GM18951 (cell line): ENCODE data around the gene ZNF518A.
A peak's percentile ranks its signal among the peaks of the same experiment; 100 is the strongest.

Experiments used
- POLR2A ChIP-seq: IDR thresholded peaks from 4 replicates; pipeline ENCODE4 v1.6.1; 2011; ENCODE audit warnings: mild to moderate bottlenecking; ENCODE audit not compliant: insufficient read length, insufficient read depth; ENCODE audit errors: extremely low read depth
- in situ Hi-C: fragments of 300-500 bp; cut with MboI; formaldehyde crosslinking; loops from one replicate; pipeline ENCODE4 v1.12.0; 2022; ENCODE audit warnings: low sequenced_read_pairs, mixed read lengths, inconsistent platforms; ENCODE audit not compliant: unreplicated experiment

The ZNF518A gene, protein sequence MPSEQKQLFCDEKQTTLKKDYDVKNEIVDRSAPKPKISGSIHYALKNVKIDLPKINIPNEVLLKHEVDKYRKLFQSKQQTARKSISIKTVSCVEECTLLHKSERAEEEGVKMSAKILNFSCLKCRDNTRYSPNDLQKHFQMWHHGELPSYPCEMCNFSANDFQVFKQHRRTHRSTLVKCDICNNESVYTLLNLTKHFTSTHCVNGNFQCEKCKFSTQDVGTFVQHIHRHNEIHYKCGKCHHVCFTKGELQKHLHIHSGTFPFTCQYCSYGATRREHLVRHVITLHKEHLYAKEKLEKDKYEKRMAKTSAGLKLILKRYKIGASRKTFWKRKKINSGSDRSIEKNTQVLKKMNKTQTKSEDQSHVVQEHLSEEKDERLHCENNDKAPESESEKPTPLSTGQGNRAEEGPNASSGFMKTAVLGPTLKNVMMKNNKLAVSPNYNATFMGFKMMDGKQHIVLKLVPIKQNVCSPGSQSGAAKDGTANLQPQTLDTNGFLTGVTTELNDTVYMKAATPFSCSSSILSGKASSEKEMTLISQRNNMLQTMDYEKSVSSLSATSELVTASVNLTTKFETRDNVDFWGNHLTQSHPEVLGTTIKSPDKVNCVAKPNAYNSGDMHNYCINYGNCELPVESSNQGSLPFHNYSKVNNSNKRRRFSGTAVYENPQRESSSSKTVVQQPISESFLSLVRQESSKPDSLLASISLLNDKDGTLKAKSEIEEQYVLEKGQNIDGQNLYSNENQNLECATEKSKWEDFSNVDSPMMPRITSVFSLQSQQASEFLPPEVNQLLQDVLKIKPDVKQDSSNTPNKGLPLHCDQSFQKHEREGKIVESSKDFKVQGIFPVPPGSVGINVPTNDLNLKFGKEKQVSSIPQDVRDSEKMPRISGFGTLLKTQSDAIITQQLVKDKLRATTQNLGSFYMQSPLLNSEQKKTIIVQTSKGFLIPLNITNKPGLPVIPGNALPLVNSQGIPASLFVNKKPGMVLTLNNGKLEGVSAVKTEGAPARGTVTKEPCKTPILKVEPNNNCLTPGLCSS (N-terminal part only)

DNA sequence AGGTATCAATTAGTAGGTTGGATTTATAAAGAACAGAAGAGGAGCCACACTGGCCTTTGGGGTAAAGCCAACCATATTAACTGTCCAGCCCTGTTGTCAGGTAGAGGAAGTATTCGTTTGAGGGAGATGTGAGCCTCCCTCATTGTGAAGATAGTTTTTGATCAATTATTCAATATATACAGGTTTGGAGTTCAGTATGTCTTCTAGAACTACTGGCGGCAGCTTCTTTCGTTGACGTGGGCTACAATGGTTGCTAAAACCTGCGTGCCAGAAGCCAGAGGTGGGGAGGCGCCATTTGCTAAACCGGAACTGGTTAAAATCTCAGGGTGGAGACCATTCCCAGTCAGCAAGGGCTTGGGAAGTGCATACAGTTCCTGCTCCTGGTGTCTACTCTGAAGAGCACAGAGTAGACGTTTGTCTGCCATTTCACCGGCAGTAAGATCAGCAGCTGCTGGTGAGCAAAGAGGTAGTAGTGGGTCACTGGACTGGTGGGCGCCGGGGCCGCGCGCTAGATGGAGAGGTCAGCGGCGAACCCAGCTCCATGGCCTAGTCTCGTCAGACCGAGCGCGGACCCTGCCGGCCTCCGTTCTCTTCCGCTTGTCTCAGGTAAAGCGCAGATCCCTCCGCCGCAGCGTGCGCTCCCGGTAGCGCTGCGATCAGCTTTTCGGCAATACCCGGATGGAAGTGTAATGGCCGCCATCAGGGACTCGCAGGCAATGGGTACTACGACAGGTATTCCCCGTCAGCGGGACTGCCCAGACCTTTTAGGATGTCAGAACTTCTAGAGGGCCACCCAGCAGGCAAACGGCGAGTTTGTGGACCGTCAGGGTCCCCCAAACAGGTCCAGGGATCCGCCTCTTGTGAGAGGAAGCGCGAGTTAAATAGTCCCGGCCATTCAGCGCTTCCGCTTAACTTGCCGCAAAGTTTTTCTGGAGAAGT is at the start of gene ZNF518A:
ZNF518A (plus strand) TSS at position 911 of the 939 bp plus-strand sequence. CDS start 26,026 bp downstream, outside the sequence.
- TF ChIP-seq POLR2A, result peak; percentile 87
- in situ Hi-C loops, result loop anchor here (10.0 kb wide), 1 partner anchor 375 kb away; the partner anchor contains the start of gene ENTPD1

DNA sequence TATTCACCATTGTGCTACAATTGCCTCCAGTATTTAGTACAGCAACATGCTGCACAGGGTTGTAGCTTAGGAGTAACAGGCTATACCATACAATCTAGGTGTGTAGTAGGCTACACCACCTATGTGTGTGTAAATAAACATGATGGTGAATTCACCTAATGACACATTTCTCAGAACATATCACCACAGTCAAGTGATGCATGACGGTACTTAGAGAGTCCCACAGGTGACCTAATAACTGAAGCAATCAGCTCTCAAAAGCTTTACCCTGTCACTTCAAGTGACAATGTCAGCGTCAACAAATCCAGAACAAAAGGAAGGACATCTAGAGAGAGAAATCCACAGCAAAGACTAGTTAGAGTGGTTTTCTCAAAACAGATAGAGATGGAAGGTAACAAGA is 47.9 kb upstream of the ZNF518A start:
- TF ChIP-seq POLR2A, result no peak
- in situ Hi-C loops, result no loop called here

DNA sequence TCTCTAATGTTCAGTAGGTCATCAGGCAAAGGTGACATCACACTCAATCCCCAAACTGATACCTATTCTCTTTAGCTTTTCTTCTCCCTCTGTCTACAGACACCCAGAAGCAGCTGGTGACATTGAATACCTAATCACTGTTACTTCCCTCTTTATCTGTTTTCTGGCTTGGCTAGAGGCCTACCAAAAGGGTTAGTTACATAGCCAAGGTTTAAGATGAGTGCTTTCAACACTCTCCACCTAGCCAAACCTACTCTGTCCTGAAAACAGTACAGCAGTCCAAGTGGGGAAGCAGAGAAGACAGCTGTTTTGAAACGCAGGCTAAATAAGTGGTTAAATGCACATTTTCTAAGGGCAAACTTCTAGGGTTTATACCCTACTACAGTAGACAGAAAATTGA is 47.3 kb upstream of the ZNF518A start:
- no peak for TF ChIP-seq POLR2A
- in situ Hi-C loops, result no loop called here

DNA sequence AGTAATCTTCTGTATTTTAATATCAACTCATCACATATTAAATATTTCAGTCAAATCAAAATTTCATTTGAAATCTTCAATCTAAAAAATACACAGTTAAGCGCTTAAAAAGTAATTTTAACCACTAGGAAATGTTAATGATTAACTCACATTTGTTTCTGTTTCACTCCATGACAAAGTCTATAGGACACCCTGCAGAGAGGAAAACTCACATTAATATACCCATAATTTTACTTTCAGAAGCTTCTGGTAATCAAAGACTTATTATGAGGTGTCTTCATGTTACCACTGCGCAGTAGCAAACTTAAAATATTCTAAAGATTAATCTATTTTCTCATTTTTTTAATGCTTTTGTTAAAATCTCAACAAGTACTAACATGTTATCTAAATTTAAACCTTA is 41.0 kb upstream of the ZNF518A start:
- no peak for TF ChIP-seq POLR2A
- in situ Hi-C loops, result no loop called here

DNA sequence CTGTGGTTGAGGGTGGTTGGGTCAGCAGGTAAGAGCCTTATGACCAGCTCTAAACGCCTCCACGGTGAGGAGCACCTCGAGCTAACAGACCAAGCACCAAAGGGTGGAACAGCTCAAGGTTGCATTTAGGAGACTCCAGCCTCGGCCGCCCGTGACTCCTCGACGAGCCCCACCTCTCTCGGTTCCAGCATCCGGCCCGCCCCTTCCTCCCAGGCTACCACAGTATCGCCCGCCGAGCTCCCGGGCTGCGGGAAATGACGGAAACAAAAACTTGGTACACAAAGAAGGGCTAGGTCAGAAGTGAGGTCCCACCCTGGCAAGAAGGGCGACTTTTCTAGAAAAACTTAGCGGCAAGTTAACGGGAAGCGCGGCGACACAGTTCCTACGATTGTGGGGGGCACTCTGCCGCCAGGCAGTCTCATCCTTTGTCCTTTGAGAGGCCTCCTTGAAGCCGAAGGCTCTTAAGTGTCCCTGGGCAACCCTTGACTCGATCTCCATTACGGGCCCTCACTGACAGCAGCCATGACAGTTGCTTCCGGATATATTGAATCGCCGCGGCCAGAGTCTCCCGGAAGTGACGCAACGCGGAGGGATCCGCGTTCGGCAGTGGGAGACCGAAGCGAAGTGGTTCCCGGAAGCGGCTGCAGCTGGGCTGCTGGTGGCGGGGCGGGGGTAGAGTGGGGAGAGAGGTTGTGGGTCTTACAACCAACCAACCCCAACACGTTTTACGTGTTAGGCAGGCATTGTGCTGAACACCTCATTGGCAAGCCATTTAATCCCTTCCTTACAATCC is 40.2 kb upstream of the ZNF518A start:
- in situ Hi-C loops, result no loop called here
- peak; percentile 77 for TF ChIP-seq POLR2A

DNA sequence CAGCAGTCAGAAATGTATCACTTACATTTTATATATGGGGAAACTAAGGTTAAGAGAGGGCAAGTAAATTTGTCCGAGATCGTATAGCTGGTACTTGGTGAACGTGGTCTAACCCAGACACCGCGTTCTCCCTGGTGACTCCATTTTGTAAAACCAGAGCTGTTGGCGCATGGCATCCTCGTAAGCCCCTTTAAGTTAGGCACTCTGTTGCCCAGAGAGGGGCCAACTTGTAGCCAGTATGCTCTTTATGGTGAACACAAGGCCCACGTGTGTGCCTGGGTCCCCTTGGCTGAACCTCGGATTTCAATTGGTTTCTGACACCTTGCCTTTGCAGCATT is 39.7 kb upstream of the ZNF518A start:
- in situ Hi-C loops, result no loop called here
- no peak for TF ChIP-seq POLR2A

DNA sequence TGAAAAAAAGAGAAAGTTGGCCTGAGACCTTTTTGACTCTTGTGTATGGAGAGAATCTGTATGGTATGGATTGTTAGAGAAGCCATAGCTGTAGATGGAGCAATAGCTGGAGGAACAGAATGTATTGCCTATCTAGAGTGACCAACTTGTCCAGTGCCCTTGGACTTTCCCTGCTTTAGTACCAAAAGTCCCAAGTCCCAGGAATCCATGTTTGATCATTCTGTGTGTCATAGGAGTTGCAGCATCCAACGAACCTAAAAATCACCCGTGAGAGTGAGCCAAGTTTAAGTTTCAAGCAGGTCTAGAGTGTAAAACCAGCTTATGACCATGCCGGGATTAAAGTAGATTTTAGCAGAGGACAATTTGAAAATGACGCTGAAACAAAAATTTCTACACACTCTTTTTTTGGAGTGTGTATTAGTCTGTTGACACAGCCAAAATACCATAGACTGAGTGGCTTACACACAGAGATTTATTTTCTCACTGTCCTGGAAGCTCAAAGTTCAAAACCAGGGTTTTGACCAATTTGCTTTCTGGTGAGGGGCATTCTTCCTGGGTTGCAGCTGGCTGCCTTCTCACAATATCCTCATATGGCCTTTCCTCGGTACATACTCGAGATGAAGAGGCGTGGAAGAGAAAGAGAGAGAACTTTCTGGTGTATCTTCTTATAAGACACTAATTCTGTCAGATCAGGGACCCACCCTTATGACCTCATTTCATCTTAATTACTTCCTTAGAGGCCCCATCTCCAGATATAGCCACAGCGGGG is 36.9 kb upstream of the ZNF518A start:
- in situ Hi-C loops, result no loop called here
- TF ChIP-seq POLR2A, result no peak

DNA sequence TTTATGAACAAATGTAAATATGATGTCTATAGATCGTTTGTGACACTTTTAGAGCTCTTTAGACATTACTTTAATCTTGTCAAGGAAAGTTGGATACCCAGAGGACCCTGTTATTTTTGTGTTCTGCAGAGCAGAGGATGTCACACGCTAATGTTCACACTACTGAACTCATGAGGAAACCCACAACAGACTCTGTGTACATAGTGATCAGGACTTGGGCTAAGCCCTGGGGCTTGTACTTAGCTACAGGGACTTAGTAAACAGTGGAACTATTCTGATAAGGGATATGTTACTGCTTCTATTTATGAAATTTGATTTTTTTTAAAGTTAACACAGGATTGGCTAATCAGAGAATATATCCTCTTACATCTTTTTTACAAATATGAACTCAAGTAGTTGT is 36.1 kb upstream of the ZNF518A start:
- in situ Hi-C loops, result no loop called here
- no peak for TF ChIP-seq POLR2A

DNA sequence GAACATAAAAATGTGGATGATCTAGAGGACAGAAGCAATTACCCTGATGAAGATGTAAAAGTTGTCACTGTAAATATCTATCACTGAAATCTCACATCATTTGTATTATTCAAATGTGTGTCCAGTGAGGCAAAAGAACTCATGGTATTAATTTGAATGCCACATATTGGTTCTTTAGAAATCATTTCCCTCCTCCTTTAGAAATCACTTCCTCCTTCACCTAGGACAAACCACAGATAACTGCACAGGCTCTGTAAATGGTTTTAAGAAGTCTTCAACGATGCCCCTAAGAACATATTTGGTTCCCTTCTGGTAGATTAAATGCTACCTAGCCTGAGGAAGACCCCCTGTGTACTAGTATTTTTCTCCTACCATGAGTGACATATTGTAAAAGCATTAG is 33.1 kb upstream of the ZNF518A start:
- no peak for TF ChIP-seq POLR2A
- in situ Hi-C loops, result no loop called here

DNA sequence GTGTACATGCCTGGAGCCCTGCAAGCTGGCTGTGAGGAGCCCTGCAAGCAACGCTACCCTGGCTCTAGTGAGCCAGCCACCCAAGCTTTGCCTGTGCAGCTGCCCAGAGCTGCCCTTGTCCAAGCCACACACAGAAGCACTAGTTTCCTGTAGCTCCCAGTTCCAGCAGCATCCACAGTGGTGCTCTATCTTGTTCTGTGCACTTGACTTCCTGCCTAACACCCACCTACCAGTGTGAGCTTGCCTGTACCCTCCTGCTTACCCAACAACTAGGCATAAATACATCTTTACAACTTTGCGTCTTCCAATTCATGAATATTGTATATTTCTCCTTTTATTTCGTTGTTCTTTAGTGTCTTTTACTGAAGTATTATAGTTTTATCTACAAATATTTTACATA is 32.2 kb upstream of the ZNF518A start:
- in situ Hi-C loops, result no loop called here
- TF ChIP-seq POLR2A, result no peak

DNA sequence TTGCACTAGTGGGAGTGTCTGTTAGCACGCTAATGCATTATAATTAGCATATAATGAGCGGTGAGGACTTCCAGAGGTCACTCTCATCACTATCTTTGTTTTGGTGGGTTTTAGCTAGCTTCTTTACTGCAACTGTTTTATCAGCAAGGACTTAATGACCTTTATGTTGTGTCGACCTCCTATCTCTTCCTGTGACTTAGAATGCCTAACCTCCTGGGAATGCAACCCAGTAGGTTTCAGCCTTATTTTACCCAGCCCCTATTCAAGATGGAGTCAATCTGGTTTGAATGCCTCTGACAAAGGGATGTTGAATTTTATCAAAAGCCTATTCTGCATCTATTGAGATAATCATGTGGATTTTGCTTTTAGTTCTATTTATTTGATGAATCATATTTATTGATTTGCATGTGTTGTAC is 22.5 kb upstream of the ZNF518A start:
- in situ Hi-C loops, result no loop called here
- no peak for TF ChIP-seq POLR2A
